Keratinocyte (primary cell): ENCODE data around the gene LRRC28. TPM values are rescaled to one million over a fixed set of nuclear protein-coding genes. Genes with fewer than 3 reads are reported as not detected.

Experiments
- DNase-seq: peaks from one replicate; pipeline ENCODE4 v3.0.0-alpha.2; 2011; ENCODE audit warnings: low read depth, missing footprints, low spot score
- FAIRE-seq: peaks from 2 replicates; lab custom pipeline; 2011; peaks lifted over from hg19 to GRCh38; lab: Jason Lieb, UNC
- H2AFZ ChIP-seq: 2 replicates; pipeline ENCODE4 v1.6.0; 2012; ENCODE audit warnings: low read length, control low read depth, inconsistent platforms; ENCODE audit not compliant: control insufficient read depth
- H3K27ac ChIP-seq: 2 replicates; pipeline ENCODE4 v1.5.1; 2011; ENCODE audit warnings: low read length; ENCODE audit not compliant: control insufficient read depth, insufficient read depth
- H3K27me3 ChIP-seq: 3 replicates; pipeline ENCODE4 v1.6.0; 2011; ENCODE audit warnings: low read length; ENCODE audit not compliant: control insufficient read depth, insufficient read depth; ENCODE audit errors: extremely low read depth
- H3K36me3 ChIP-seq, 2 experiments: 2 replicates in 1 of 2; 3 replicates in 1 of 2; pipeline ENCODE4 v1.5.1; 2011; ENCODE audit warnings: low read length in 2 of 2, mild to moderate bottlenecking in 1 of 2; ENCODE audit not compliant: control insufficient read depth in 2 of 2, insufficient read depth in 2 of 2; ENCODE audit errors: extremely low read depth in 1 of 2
- H3K4me1 ChIP-seq: 3 replicates; pipeline ENCODE4 v1.5.1; 2011; ENCODE audit warnings: low read length; ENCODE audit not compliant: control insufficient read depth, insufficient read depth; ENCODE audit errors: extremely low read depth
- H3K4me2 ChIP-seq: 3 replicates; pipeline ENCODE4 v1.6.0; 2011; ENCODE audit warnings: low read depth, low read length; ENCODE audit not compliant: control insufficient read depth, insufficient read depth; ENCODE audit errors: extremely low read depth
- H3K4me3 ChIP-seq, 3 experiments: fragments of 200-600 bp in 1 of 3; sonication (generic) in 1 of 3; 2 replicates in 2 of 3; 3 replicates in 1 of 3; pipeline ENCODE4 v1.5.1; 2011 to 2016; ENCODE audit warnings: low read length in 3 of 3, mild to moderate bottlenecking in 3 of 3, control low read depth in 2 of 3, inconsistent platforms in 1 of 3, low read depth in 1 of 3, mixed read lengths in 1 of 3, mixed run types in 1 of 3, moderate library complexity in 1 of 3; ENCODE audit not compliant: control insufficient read depth in 2 of 3, insufficient read depth in 2 of 3; ENCODE audit errors: extremely low read depth in 1 of 3
- H3K79me2 ChIP-seq: 2 replicates; pipeline ENCODE4 v1.6.0; 2012; ENCODE audit warnings: low read length; ENCODE audit not compliant: control insufficient read depth, insufficient read depth
- H3K9ac ChIP-seq: 3 replicates; pipeline ENCODE4 v1.6.0; 2011; ENCODE audit warnings: low read length; ENCODE audit not compliant: control insufficient read depth, insufficient read depth; ENCODE audit errors: extremely low read depth
- H3K9me1 ChIP-seq: 3 replicates; pipeline ENCODE4 v1.6.0; 2011; ENCODE audit warnings: low read length; ENCODE audit not compliant: control insufficient read depth, insufficient read depth; ENCODE audit errors: extremely low read depth
- H3K9me3 ChIP-seq: 2 replicates; pipeline ENCODE4 v1.5.1; 2012; ENCODE audit warnings: low read depth, low read length; ENCODE audit not compliant: control insufficient read depth
- H4K20me1 ChIP-seq: 3 replicates; pipeline ENCODE4 v1.6.0; 2011; ENCODE audit warnings: low read length; ENCODE audit not compliant: control insufficient read depth, insufficient read depth; ENCODE audit errors: extremely low read depth
- EZH2 ChIP-seq: IDR thresholded peaks from one replicate; pipeline ENCODE4 v1.6.1; 2012; ENCODE audit warnings: inconsistent platforms, mild to moderate bottlenecking, low read length, moderate library complexity
- dilution Hi-C: fragments of 300-500 bp; cut with MboI; formaldehyde crosslinking; loops from one replicate; pipeline ENCODE4 v1.7.0; 2020; ENCODE audit warnings: low sequenced_read_pairs; ENCODE audit not compliant: extremely low pct_ligation_motif_present
- polyA plus RNA-seq, 5 experiments: library from polyadenylated mRNA; depleted of rRNA in 3 of 5; stranded (reverse) in 3 of 5; stranded (forward) in 1 of 5; unstranded in 1 of 5; fragments of >200 nt; gene quantifications; 1 replicate in 1 of 5; 2 replicates in 3 of 5; 3 replicates in 1 of 5; pipeline versions ENCODE4 v1.2.1 to v1.2.3, GENCODE V29; 2011 to 2012; ENCODE audit warnings: missing spikeins in 2 of 5, low read depth in 1 of 5, low replicate concordance in 1 of 5
- TF ChIP-seq, protein P1 (sequence below), 3 experiments: IDR thresholded peaks in 1 of 3; conservative IDR thresholded peaks in 1 of 3; optimal IDR thresholded peaks in 1 of 3; 2 replicates in 2 of 3; 3 replicates in 1 of 3; pipeline versions ENCODE3 to v1.5.1; 2011; ENCODE audit warnings: low read length in 3 of 3, mild to moderate bottlenecking in 3 of 3, moderate library complexity in 2 of 3, control low read depth in 1 of 3, inconsistent platforms in 1 of 3; ENCODE audit not compliant: insufficient read depth in 2 of 3; ENCODE audit errors: extremely low read depth in 1 of 3

LRRC28 gene
- polyA plus RNA-seq, 1 donor (not counting 4 experiments of a cell fraction or from before 2014, with no cell fraction given), result 25.1 TPM

DNA sequence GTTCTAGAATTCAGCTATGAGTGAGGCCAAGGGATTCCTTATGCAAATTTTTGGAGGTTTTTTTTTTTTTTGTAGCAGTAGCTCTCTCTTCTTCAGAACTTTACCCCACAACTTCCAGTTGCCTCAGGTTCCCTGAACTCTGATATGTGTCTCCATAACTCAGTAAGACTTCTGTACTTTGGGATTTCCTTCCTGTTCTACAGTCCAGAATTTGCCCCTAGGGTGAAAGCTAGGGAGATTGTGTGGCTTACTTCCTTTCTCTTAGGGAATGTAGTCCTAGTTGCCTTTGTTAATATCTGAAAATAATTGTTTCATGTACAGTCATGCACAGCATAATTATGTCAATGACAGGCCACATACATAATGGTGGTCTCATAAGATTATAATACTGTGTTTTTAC lies 30.8 kb downstream of the LRRC28 start:
- DNase-seq, result no peak
- Histone ChIP-seq H4K20me1 (no peaks in the 10 kb centered on the region), H3K9ac (no peak overlapping the region), H3K27me3 (no peaks in the 10 kb centered on the region), H3K4me3 (no peak overlapping the region), H3K9me1 (no peaks in the 10 kb centered on the region), H3K9me3 (no peaks in the 10 kb centered on the region), H3K27ac (no peak overlapping the region), H3K36me3 (no peaks in the 10 kb centered on the region), H3K4me1 (peaks cover 15% of the 10 kb centered on the region), H3K4me2 (no peak overlapping the region), H2AFZ (no peak overlapping the region), H3K79me2 (no peaks in the 10 kb centered on the region)
- TF ChIP-seq, protein P1, sequence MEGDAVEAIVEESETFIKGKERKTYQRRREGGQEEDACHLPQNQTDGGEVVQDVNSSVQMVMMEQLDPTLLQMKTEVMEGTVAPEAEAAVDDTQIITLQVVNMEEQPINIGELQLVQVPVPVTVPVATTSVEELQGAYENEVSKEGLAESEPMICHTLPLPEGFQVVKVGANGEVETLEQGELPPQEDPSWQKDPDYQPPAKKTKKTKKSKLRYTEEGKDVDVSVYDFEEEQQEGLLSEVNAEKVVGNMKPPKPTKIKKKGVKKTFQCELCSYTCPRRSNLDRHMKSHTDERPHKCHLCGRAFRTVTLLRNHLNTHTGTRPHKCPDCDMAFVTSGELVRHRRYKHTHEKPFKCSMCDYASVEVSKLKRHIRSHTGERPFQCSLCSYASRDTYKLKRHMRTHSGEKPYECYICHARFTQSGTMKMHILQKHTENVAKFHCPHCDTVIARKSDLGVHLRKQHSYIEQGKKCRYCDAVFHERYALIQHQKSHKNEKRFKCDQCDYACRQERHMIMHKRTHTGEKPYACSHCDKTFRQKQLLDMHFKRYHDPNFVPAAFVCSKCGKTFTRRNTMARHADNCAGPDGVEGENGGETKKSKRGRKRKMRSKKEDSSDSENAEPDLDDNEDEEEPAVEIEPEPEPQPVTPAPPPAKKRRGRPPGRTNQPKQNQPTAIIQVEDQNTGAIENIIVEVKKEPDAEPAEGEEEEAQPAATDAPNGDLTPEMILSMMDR (optimal IDR thresholded peaks at IDR 0.05 in 1 of 3, IDR thresholded peaks at IDR 0.05 in 1 of 3, conservative IDR thresholded peaks at IDR 0.05 in 1 of 3; ENCODE audit: extremely low read depth in 1 of 3, insufficient read depth in 2 of 3, low read length in 3 of 3), result no peak
- no peak for TF ChIP-seq EZH2
- FAIRE-seq, result no peak
- dilution Hi-C loops, result no loop called here

DNA sequence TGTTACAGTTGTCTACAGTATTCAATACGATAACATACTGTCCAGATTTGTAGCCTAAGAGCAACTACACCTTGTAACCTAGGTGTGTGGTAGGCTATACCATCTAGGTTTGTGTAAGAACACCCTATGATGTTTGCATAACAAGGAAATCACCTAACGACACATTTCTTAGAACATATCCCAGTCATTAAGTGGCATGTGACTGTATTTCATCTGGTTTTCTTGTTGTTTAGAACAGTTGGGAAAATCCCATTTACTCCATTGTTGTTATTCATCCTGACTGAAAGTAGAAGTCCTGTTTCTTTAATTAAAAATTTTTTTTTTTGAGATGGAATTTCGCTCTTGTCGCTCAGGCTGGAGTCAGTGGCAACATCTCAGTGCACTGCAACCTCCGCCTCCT lies 31.3 kb downstream of the LRRC28 start:
- no peaks in the 10 kb centered on the region for H3K79me2 ChIP-seq
- H3K4me1 ChIP-seq, result peaks cover 15% of the 10 kb centered on the region
- FAIRE-seq (no peak), DNase-seq (no peak)
- no peak overlapping the region for H2AFZ ChIP-seq
- peak overlapping the region; percentile 6 for H3K27ac ChIP-seq
- H4K20me1 ChIP-seq, result no peaks in the 10 kb centered on the region
- TF ChIP-seq, protein P1 (optimal IDR thresholded peaks at IDR 0.05 in 1 of 3, IDR thresholded peaks at IDR 0.05 in 1 of 3, conservative IDR thresholded peaks at IDR 0.05 in 1 of 3; ENCODE audit: extremely low read depth in 1 of 3, insufficient read depth in 2 of 3, low read length in 3 of 3), result no peak
- no peak for TF ChIP-seq EZH2
- H3K9ac ChIP-seq, result no peak overlapping the region
- no peak overlapping the region for H3K4me2 ChIP-seq
- H3K36me3 ChIP-seq, result no peaks in the 10 kb centered on the region
- H3K4me3 ChIP-seq, result no peak overlapping the region
- dilution Hi-C loops, result no loop called here
- no peaks in the 10 kb centered on the region for H3K27me3 ChIP-seq
- H3K9me1 ChIP-seq, result no peaks in the 10 kb centered on the region
- no peaks in the 10 kb centered on the region for H3K9me3 ChIP-seq
